ENCODE results near the gene SRP14. TPM values are rescaled to one million over a fixed set of nuclear protein-coding genes. Genes with fewer than 3 reads are reported as not detected.

SRP14 gene
- total and polyA plus RNA-seq, 9 of the 15 experiments (the other 6 are each of a cell fraction or from before 2014, with no cell fraction given) = 161 to 1,097 (median 402) TPM

- TF ChIP-seq RBBP5 (IDR thresholded peaks at IDR 0.05; ENCODE audit: borderline replicate concordance, insufficient read depth, low read length, poor library complexity, severe bottlenecking) (peak; percentile 70), ZNF175 (CRISPR knock-in tag; IDR thresholded peaks at IDR 0.05; ENCODE audit: low read depth) (no peak), ZSCAN32 (CRISPR knock-in tag; IDR thresholded peaks at IDR 0.05) (no peak), BRF1 (IDR thresholded peaks at IDR 0.05; ENCODE audit: borderline replicate concordance, extremely low read depth, insufficient read length) (no peak), MYC (IDR thresholded peaks at IDR 0.05; ENCODE audit: low read depth, low read length) (peak; percentile 11; the same call in 1 of the 2 replicates), MYC (CRISPR knock-in tag; IDR thresholded peaks at IDR 0.05; ENCODE audit: borderline replicate concordance, low read depth) (no peak), NR3C1 (CRISPR knock-in tag; IDR thresholded peaks at IDR 0.05) (no peak), CXXC5 (CRISPR knock-in tag; IDR thresholded peaks at IDR 0.05) (peak; percentile 42; the same call in 1 of the 2 replicates), TBP (optimal IDR thresholded peaks at IDR 0.05; ENCODE audit: low read depth, low read length) (peak; percentile 59), KLF6 (CRISPR knock-in tag; IDR thresholded peaks at IDR 0.05; ENCODE audit: borderline replicate concordance) (no peak), ATF4 (CRISPR knock-in tag; IDR thresholded peaks at IDR 0.05) (no peak), USF1 (CRISPR knock-in tag; IDR thresholded peaks at IDR 0.05) (peak; percentile 8; the same call in 1 of the 2 replicates), ZNF324 (CRISPR knock-in tag; IDR thresholded peaks at IDR 0.05) (no peak), EP300 (IDR thresholded peaks at IDR 0.05; ENCODE audit: low read length) (peak; percentile 46; the same call in 1 of the 2 replicates), HIVEP1 (CRISPR knock-in tag; IDR thresholded peaks at IDR 0.05) (no peak), POLR2A (conservative IDR thresholded peaks at IDR 0.05) (0 out of 2 replicates have a peak, but pooled peaks have one; percentile 30), MYNN (IDR thresholded peaks at IDR 0.05) (no peak), MYNN (CRISPR knock-in tag; IDR thresholded peaks at IDR 0.05) (no peak), DIDO1 (tag; IDR thresholded peaks at IDR 0.05; ENCODE audit: low read depth) (no peak), SMAD4 (CRISPR knock-in tag; conservative IDR thresholded peaks at IDR 0.05) (peak; percentile 39; the same call in 1 of the 2 replicates), ILK (tag; IDR thresholded peaks at IDR 0.05; ENCODE audit: borderline replicate concordance, low read depth) (no peak), YBX1 (IDR thresholded peaks at IDR 0.05) (no peak), E2F4 (CRISPR knock-in tag; IDR thresholded peaks at IDR 0.05; ENCODE audit: low read depth) (no peak), KDM2B (CRISPR knock-in tag; IDR thresholded peaks at IDR 0.05) (no peak)
Measured at GRCh38 chr15:40081691-40082194, 42.8 kb upstream of the SRP14 start (continued).

All from K562 (cell line).